Smooth muscle cell (in vitro differentiated cells): ENCODE data around the gene EIF4H. TPM values are rescaled to one million over a fixed set of nuclear protein-coding genes. Genes with fewer than 3 reads are reported as not detected.
"Not testable (repeated sequence)": the region's sequence is repeated elsewhere in the genome, so short reads cannot be mapped to it uniquely, and the experiment has no call there.

Experiments used
- DNase-seq: peaks from one replicate; lab custom pipeline; 2025; ENCODE audit not compliant: unreplicated experiment; lab: John Stamatoyannopoulos, UW
- H2AFZ ChIP-seq: fragments of 200-600 bp; sonication (generic); 2 replicates; pipeline ENCODE4 v1.6.0; 2016; ENCODE audit warnings: antibody characterized with exemption, low read depth, mild to moderate bottlenecking
- H3F3A ChIP-seq: fragments of 200-600 bp; sonication (generic); 2 replicates; pipeline ENCODE4 v1.6.0; 2017; ENCODE audit warnings: antibody characterized with exemption, low read depth
- H3K27ac ChIP-seq: fragments of 200-600 bp; sonication (generic); 2 replicates; pipeline ENCODE4 v1.5.1; 2016; ENCODE audit warnings: low read depth, mild to moderate bottlenecking
- H3K27me3 ChIP-seq: fragments of 200-600 bp; sonication (generic); 2 replicates; pipeline ENCODE4 v1.6.1; 2016; ENCODE audit warnings: low read depth, mild to moderate bottlenecking
- H3K36me3 ChIP-seq: fragments of 200-600 bp; sonication (generic); 2 replicates; pipeline ENCODE4 v1.5.1; 2016; ENCODE audit warnings: low read depth
- H3K4me1 ChIP-seq: fragments of 200-600 bp; sonication (generic); 2 replicates; pipeline ENCODE4 v1.5.1; 2016; ENCODE audit warnings: low read depth
- H3K4me2 ChIP-seq: fragments of 200-600 bp; sonication (generic); 2 replicates; pipeline ENCODE4 v1.6.0; 2016; ENCODE audit warnings: mild to moderate bottlenecking
- H3K4me3 ChIP-seq: fragments of 200-600 bp; sonication (generic); 2 replicates; pipeline ENCODE4 v1.5.1; 2016; ENCODE audit warnings: mild to moderate bottlenecking
- H3K79me2 ChIP-seq: fragments of 200-600 bp; sonication (generic); 2 replicates; pipeline ENCODE4 v1.6.0; 2016; ENCODE audit warnings: low read depth, mild to moderate bottlenecking
- H3K9ac ChIP-seq: fragments of 200-600 bp; sonication (generic); 2 replicates; pipeline ENCODE4 v1.6.0; 2016; ENCODE audit warnings: low read depth
- H3K9me3 ChIP-seq: fragments of 200-600 bp; sonication (generic); replicated peaks from 2 replicates; pipeline ENCODE4 v1.5.1; 2016; ENCODE audit warnings: low read depth
- H4K20me1 ChIP-seq: fragments of 200-600 bp; sonication (generic); 2 replicates; pipeline ENCODE4 v1.6.0; 2016; ENCODE audit warnings: low read depth
- CTCF ChIP-seq: fragments of 200-600 bp; sonication (generic); IDR thresholded peaks from 2 replicates; pipeline ENCODE4 v1.5.1; 2017; ENCODE audit warnings: borderline replicate concordance, mild to moderate bottlenecking, antibody characterized with exemption; ENCODE audit not compliant: insufficient read depth, poor library complexity, severe bottlenecking
- WGBS: methylation state at CpG from one replicate; pipeline ENCODE4 v1.1.7; 2016; ENCODE audit warnings: low lambda C conversion rate; 5-methylcytosine and 5-hydroxymethylcytosine counted together
- polyA plus RNA-seq: library from polyadenylated mRNA; unstranded; fragments of >200 nt; fragmentation: Nextera tagmentation; extraction: Ambion mirVana; gene quantifications from 2 replicates; pipeline ENCODE4 v1.2.1, GENCODE V29; 2016
- total RNA-seq: library from RNA; depleted of rRNA; stranded (reverse); fragments of >200 nt; gene quantifications from 2 replicates; pipeline ENCODE4 v1.2.3, GENCODE V29; 2014

EIF4H gene
- total and polyA plus RNA-seq, 2 experiments from 2014 or later = 168 to 222 TPM

DNA sequence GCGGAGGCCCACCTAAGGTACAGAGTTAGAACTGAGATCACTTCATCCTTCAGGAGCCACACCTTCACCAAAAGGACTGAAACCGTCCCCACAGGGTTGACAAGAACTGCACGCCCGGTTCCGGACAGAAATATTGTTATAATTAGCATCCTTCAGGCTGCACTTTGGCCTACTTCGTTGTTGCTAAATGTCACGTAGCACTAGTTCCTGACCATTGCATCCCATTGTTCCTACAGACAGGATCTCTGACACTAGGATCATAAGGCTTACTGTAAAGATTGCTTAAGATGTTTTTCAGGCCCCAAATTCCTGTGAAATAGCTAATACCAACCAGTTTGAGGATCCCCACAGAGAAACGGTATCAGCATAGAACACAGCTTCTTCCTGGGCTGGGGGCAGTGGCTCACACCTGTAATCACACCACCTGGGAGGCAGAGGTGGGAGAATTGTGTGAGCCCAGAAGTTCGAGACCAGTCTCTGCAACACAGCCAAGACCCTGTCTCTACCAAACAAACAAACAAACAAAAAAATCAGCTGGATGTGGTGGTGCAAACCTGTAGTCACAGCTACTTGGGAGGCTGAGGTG lies 18.3 kb upstream of the EIF4H start:
- Histone ChIP-seq H3K27me3 (no peaks in the 10 kb centered on the region), H3K9ac (no peak overlapping the region)

GRCh38 chr7:74157605-74158004 lies 16.6 kb upstream of the EIF4H start:
- H3F3A ChIP-seq = no peaks in the 10 kb centered on the region
- H2AFZ ChIP-seq = no peak overlapping the region
- no peaks in the 10 kb centered on the region for H3K36me3 ChIP-seq
- H3K9me3 ChIP-seq = no peaks in the 10 kb centered on the region
- H3K27me3 ChIP-seq = no peaks in the 10 kb centered on the region
- no peak overlapping the region for H3K27ac ChIP-seq
- no peaks in the 10 kb centered on the region for H3K4me1 ChIP-seq
- no peak for DNase-seq
- no peaks in the 10 kb centered on the region for H3K79me2 ChIP-seq
- H3K4me3 ChIP-seq = no peak overlapping the region
- no peak for TF ChIP-seq CTCF
- 96% methylated on average over 9 of the region's 9 CpGs for WGBS
- H4K20me1 ChIP-seq = no peaks in the 10 kb centered on the region
- H3K4me2 ChIP-seq = no peak overlapping the region
- H3K9ac ChIP-seq = no peak overlapping the region

More for the DNA sequence above, 18.3 kb upstream of the EIF4H start:
- no peak overlapping the region for H2AFZ ChIP-seq
- DNase-seq = no peak
- H4K20me1 ChIP-seq = no peaks in the 10 kb centered on the region
- H3K4me2 ChIP-seq = no peak overlapping the region
- H3K4me1 ChIP-seq = no peaks in the 10 kb centered on the region
- H3K9me3 ChIP-seq = no peaks in the 10 kb centered on the region
- H3F3A ChIP-seq = no peaks in the 10 kb centered on the region
- 84% methylated on average over 9 of the region's 9 CpGs for WGBS
- TF ChIP-seq CTCF = no peak
- H3K36me3 ChIP-seq = no peaks in the 10 kb centered on the region
- H3K4me3 ChIP-seq = no peak overlapping the region
- H3K27ac ChIP-seq = no peak overlapping the region
- no peaks in the 10 kb centered on the region for H3K79me2 ChIP-seq

- Histone ChIP-seq H3K4me1 (no peaks in the 10 kb centered on the region), H3K27me3 (no peaks in the 10 kb centered on the region), H3K4me3 (no peak overlapping the region), H3K9ac (no peak overlapping the region), H3K27ac (no peak overlapping the region), H3K4me2 (no peak overlapping the region), H3K9me3 (no peaks in the 10 kb centered on the region), H4K20me1 (no peaks in the 10 kb centered on the region), H3K79me2 (no peaks in the 10 kb centered on the region), H2AFZ (no peak overlapping the region), H3F3A (no peaks in the 10 kb centered on the region), H3K36me3 (no peaks in the 10 kb centered on the region)
- DNase-seq = no peak
- peak; percentile 14 for TF ChIP-seq CTCF
- 34% methylated on average over 7 of the region's 7 CpGs for WGBS
These were observed 9.1 kb upstream of the EIF4H start for GRCh38 chr7:74164985-74165456.

- Histone ChIP-seq H3F3A (no peaks in the 10 kb centered on the region), H3K27ac (no peak overlapping the region), H3K9me3 (no peaks in the 10 kb centered on the region), H3K27me3 (no peaks in the 10 kb centered on the region), H3K4me3 (no peak overlapping the region), H3K4me2 (no peak overlapping the region), H3K4me1 (no peaks in the 10 kb centered on the region), H3K9ac (no peak overlapping the region), H3K36me3 (no peaks in the 10 kb centered on the region), H4K20me1 (no peaks in the 10 kb centered on the region), H3K79me2 (no peaks in the 10 kb centered on the region), H2AFZ (no peak overlapping the region)
- no peak for DNase-seq
- 94% methylated on average over 15 of the region's 15 CpGs for WGBS
- no peak for TF ChIP-seq CTCF
These were observed 8.1 kb upstream of the EIF4H start for GRCh38 chr7:74165867-74166593.

DNA sequence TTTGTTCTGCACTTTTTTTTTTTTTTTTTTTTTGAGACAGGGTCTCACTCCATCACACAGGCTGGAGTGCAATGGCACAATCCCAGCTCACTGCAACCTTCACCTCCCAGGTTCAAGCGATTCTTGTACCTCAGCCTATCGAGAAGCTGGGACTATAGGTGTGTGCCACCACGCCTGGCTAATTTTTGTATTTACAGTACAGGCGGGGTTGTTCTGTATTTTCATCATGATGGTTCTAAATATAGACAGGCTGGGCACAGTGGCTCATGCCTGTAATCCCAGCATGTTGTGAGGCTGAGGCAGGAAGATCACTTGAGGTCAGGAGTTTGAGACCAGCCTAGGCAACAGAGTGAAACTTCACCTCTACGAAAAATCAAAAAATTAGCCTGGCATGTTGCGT lies 6.8 kb upstream of the EIF4H start:
- not testable (repeated sequence) for DNase-seq, H2AFZ ChIP-seq, H3K27me3 ChIP-seq, H3K4me1 ChIP-seq, H3K4me3 ChIP-seq, H3K9me3 ChIP-seq, H3K79me2 ChIP-seq, H3K36me3 ChIP-seq, H4K20me1 ChIP-seq, H3F3A ChIP-seq, H3K4me2 ChIP-seq, H3K27ac ChIP-seq, H3K9ac ChIP-seq
- WGBS = 97% methylated on average over 6 of the region's 6 CpGs
